GM21360 (cell line): ENCODE data around the gene FBLIM1.

Experiments used
- ATAC-seq: cut with Tn5 transposase; IDR thresholded peaks from one replicate; pipeline ENCODE4 v1.9.1; 2021; ENCODE audit warnings: mild to moderate bottlenecking, moderate library complexity; ENCODE audit not compliant: unreplicated experiment

Gene FBLIM1

DNA sequence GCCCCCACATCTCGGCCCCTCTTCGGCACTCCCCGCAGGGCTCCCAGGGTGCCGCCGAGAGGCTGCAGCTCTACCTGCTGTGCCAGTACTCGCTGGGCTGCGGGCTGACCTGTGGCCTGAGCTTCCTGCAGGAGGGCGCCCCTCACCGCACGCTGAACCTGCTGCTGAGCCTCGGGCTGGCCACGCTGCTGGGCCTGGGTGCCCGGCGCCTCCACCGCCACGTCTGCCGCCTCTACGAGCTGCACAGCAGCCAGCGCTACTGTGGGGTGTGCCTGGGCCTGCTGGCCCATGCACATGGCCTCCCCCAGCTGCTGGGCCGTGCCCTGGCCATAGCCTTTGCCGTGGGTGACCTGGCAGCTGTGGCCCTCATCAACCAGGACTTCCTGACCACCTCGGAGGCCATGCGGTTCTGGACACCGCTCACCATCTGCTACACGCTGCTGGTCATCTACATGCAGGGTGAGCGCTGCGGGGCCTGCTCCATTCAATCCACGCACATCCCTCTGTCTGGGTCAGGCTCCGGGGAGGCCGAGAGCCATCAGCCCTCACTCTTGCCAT is 14.4 kb upstream of the FBLIM1 start:
- ATAC-seq = no peak

DNA sequence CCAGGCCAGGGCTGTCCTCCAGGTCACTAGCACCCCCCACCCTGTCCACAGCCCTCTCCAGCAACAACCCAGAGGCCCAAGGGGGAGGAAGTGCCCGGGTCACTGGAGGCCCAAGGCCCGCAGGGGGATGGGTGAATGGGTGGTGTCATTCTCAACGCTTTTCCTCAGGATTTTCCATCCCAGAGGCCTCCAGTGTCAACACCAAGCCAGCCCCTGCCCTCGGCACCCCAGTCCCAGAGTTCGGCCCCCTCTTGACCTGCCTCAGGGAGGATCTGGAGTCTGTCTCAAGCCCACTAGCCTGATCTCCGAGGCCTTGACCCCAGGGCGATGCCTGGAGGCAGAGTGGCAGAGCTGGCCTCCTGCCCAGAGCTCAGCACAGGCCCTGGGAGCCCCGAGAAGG is 11.2 kb upstream of the FBLIM1 start:
- no peak for ATAC-seq

DNA sequence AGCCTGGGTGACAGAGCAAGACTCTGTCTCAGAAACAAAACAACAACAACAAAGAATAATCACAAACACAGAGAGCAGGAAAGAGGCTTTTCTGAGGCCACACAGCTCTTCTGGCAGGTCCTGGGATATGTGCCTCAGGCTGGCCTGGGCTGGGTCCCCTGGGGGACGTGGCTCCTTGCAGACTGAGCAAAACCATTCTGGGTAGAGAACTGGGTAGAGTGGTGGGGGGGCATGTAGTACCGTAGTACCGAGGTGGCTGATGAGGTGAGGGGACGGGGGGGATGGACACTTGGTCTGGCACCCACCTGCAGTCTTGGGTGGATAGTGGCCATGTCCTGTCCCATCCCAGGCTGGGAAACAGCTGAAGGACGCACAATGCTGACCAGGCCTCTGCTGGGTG is 10.3 kb upstream of the FBLIM1 start:
- ATAC-seq = no peak

DNA sequence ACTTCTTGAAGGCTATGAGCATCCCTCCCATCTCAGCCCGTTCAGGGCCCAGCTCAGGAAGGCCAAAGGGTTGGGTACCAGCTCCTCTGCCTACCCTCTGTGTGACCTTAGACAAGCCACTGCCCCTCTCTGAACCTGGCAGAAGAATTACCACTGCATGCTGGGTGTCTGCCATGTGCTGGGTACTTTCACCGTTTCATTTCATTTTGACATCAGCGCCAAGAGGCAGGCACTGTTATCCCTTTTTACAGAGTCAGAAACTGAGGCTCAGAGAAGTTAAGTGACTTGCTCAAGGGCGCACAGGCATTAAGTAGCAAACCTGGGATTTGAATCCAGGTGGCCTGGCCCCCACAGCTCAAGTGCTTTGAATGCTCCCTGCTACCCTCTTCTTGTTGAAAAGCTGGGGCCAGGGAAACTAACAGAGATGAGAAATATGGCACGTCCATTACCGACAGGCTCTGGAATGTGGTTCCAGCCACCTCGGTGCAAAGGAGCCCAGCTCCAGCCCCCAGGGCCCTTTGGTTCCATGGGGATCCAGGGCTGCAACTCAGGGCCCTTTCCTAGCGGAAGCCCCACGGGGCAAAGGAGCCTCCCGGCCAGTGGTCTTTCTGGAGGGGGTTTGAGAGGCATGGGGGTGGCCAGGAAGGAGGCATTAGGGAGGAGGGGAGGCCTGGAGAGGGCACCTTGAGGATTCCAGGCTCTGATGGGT is 9.8 kb upstream of the FBLIM1 start:
- no peak for ATAC-seq

DNA sequence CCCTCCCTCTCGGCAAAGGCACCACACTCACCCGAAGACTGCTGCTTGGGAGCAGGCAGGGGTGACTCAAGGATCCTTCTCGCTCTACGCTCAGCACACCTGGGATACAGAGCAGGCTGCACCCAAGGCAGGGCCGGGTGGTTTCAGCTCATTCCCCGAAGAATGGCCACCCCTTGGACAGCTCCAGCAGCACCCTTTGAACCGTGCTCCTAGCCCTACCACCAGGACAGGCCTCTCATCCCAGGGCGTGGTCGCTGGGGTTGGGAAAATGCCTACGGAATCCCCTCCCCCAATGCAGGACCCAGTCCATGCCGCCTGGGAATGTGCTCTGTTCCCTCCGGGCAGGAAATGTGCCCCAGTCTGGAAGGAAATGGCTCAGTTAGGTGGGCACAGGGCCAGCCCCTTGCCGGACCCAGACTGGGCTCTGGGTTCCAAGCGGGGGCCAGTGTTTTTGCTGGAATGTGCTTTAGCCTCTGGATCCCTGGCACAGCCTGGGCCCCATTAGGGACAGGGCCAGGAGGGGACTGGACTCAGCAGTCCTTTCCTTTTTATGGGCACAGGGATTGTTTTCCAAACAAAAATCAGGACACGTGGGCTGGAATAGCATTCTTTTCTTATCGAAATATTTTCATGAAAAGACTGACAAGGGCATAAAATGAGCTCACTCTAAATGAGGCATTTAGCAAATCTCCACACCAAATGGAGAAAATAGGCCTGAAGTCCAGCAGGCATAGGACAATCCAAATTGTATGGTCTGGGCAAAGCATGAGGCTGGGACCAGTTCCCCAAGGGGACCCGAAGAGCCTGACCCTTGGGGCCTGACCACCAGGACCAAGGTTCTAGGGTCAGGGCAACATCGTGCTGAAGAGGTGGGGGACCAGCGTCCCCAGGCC is 8.9 kb upstream of the FBLIM1 start:
- ATAC-seq = no peak

DNA sequence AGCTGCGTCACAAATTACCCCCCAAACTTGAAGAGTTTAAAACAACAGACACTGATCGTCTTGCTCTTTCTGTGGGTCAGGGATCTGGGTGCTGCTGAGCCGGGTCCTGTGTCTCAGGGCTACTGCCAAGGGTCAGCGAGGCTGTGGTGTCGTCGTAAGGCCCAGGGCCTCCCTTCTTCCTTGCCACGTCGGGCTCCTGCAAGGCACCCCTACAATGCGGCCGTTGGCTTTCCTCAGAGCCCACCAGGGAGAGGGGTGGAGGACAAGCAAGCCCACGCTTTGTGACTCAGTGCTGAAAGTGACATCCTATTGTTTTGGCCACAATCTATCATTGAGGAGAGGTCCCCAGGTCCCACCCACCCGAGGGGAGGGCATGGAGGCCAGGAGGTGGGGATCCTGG is 7.7 kb upstream of the FBLIM1 start:
- ATAC-seq = no peak

DNA sequence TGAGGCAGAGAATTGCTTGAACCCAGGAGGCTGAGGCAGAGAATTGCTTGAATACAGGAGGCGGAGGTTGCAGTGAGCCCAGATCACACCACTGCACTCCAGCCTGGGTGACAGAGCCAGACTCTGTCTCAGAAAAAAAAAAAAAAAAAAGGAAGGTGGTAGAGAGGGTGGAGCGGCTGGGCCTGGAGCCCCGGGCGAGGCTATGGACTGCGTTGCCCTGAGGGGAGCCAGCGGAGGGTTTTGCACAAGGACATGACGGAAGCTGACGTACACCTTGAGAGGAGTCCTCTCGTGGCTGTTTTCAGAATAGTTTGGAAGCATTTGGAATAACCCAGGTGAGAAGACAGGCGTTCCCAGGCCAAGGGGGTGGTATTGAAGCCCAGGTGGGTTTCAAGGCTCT is 6.9 kb upstream of the FBLIM1 start:
- no peak for ATAC-seq

DNA sequence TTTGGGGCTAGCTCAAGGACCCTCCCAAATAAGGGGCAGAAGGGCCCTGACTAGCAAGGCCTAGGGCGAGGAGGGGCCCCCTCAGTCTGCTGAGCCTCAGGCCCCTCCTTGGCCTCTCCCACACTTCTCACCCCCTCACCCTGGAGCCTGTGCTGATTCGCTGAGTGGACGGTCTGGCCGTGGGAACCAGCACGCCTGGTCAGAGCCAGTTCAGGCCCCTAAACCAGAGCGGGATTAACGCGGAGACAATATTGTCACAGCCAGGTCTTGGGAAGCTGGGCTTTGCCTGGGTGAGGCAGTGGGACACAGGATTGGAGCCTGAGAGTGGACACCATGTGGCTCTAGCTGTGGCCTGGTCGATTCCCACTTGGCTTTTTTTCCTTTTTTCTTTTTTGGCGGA is 4.8 kb upstream of the FBLIM1 start:
- no peak for ATAC-seq

DNA sequence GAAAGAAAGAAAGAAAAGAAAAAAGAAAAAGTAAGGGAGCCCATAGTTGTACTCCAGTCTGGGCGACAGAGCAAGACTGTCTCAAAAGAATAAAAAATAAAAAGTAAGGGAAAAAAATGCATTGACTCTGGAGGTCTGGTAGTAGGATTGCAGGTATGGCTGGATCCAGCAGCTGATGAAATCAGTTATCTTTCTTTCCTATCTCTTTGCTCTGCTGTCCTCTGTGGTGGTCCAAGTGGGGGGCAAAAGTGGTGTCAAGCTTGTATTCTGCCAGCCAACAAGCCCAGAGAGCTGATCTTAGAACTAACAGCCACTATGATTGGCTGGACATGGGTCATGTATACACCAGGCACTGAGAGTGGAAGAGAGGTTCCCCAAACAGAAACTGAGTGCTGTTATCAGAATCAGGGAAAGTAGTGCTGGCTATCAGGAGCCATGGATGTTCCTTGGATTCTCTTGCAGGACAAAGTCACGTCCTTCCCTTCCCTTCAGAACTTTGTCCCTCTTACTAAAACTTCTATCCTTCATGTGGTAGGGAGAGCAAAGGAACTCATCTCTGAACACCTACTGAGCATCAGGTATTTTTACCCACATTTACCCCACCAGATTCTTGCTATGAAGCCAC is 3.5 kb upstream of the FBLIM1 start:
- ATAC-seq = no peak

DNA sequence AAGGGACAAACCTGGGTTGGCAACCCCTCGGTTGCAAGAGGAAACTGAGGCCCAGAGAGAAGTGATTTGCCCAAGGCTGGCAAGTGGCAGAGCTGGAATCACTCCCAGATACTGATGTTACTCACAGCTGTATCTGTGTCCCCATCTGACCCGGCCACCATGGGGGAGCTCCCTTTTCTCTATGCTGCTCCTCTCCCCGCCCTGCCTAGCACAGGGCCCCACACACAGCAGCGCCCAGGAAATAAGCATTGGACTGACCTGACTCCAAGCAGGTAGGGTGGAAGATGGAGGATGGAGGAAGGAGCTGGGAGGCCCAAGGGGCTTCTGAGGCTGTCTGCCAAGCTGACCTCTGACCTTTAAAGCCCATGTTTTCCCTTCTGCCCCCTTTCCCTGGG is 3.0 kb upstream of the FBLIM1 start:
- no peak for ATAC-seq

DNA sequence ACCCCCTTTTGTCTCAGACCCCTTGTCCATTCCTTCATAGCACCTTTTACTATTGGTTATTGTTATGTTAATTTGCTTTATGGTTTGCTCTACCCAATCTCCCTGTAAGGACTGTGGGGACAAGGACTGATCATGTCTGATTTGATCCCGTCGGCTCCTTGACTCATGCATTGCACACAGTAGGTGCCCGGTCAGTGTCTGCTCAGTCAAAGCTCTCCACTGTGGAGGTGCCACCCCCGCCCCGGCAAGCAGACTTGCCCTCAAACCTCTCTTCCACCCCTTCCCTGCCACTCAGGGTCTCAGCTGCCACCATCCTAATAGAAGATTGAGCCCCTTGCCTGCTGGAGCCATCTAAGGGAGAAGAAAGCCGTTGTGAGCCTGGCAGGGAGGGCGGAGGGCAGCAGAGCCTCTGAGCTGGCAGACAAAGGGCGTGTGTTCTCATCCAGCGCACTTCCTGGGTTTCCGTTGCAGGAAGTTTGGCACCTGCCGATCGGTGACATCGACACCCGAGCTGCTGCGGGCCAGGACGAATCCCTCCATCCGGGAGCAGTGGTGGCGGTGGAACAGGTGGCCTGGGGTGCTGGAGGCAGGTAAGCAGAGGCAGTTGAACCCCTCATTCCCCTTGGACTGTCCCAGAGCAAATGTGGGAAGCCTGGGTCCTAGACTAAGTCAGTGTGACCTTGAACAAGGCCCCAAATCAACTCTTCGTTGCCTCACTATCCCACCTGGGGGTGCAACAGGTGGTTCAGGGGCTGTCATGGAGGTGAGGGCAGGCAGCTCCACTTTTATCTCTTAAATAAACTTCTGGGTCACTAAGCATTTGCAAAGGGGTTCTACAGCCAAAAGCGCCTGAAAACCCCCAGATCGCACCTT is 2.2 kb upstream of the FBLIM1 start:
- ATAC-seq = no peak

DNA sequence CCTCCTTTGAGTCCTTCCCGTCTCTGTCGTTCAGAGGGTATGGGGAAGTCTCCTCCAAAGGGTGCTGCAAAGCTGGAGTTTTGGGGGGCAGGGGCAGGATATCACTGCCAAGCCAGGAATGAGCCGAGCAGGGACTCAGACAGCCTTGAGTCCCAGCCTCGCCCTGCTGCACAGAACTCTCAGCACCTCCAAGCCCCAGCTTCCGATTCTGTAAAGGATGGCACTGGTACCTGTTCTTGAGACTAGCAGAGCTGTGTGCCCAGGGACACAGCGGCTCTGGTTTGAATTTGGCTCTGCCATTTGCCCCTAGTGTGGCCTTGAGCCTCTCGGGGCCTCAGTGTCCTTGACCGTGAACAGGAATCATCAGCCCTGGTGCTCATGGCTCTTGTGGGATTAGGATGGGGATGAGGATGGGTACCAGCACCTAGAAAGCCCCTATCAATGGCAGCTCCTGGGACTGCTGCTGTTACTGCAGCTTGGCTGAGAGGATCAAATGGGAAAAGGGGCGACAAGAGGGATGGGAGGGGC is 1.5 kb upstream of the FBLIM1 start:
- ATAC-seq = no peak

DNA sequence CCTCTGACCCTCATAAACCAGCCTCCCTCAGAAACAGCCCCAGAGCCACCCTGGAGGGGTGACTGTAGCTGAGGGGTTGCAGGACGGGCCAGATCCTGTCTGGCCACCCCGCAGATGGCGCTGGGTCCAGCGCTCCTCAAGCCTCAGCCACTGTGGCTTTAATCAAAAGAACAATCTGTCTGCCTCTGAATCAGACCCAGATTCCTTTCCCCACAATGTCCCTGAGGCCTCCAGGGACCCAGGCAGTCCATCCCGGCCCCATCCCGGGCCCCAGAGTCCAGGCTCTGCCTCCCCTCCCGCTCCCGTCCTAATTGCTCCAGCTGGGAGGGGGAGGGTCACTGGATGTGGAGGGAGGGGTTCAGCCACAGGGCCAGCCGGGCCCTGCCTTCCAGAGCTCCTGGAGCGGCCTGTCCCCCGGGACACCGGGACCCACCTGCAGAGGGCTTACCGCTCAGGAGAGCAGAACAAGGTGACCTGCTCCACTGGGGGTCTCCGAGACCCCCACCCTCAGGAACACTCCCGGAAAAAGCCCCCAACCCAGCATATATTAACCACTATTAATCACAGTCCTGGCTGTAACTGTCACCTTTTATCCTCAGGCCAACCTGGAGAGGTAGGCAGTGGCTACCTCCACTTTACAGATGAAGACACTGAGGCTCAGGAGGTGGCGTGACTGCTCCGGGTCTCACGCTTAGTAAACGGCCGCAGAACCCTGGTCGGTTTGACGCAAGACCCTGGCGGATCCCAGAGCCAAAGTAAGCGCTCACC is 836 bp upstream of the FBLIM1 start:
- ATAC-seq = no peak

DNA sequence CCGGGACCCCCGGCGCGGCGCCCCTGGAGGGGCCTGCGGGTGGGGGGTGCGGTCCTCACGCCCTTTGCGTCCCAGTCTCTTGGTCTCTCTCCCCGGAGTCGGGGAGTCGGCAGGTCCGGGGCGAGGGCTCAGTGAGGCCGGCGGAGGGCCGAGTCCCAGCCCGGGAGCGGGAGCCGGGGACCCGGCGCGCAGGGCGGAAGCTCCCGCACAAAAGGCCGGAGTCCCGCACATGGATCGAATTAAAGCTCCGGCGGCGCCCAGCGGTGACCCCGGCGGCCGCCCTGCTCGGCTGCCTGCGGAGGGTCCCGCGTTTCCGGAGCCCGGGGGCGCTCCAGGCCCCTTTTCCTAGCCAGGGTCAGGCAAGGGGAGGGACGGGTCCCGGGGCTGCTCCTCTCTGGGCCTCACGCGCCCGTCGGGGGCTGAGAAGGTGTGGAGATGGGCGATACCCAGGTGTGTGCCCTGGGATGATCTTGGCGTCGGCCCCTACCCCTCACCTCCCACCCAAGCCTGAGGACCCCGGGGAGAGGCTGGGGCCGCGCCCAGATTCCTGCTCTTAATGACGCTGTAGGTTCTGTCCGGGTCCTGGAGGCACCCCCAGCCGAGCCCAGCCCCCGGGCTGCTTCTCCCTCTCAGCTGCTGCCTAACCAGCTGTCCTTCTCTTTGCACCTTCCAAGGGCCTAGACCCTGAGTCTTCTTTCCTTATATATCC is 512 bp downstream of the FBLIM1 start:
- ATAC-seq = no peak

DNA sequence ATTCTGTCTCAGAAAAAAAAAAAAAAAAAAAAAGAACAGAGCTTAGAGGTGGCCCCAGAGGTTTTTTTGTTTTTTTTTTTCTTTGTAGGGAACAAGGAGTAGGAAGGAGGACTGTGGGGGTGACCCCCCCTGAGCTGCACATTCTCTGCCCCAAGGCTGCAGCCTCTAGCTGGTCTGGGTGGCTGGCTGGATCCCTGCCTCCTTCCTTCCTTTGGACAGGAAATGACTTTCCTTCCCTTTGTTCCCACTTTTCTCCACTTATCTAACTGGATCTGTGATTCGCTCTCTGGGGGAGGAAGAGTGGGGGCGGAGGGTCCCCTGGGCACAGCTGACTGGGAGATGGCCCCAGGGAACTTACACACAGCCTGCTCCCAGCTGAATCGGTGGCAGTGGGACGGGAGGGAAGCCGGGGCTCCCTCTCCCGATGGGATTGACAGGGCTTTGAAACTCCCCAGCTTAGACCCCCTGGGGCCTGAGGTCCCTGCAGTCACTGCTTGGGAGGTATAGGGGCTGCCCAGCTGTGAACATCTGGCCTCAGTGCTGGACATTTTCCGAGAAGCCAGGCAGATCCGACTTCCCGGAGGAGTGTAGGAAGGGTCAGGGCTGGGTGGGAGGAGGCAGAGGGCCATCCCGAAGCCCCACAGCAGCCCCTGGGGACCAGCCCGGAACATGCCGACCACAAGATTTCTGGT is 2.1 kb downstream of the FBLIM1 start:
- ATAC-seq = no peak

DNA sequence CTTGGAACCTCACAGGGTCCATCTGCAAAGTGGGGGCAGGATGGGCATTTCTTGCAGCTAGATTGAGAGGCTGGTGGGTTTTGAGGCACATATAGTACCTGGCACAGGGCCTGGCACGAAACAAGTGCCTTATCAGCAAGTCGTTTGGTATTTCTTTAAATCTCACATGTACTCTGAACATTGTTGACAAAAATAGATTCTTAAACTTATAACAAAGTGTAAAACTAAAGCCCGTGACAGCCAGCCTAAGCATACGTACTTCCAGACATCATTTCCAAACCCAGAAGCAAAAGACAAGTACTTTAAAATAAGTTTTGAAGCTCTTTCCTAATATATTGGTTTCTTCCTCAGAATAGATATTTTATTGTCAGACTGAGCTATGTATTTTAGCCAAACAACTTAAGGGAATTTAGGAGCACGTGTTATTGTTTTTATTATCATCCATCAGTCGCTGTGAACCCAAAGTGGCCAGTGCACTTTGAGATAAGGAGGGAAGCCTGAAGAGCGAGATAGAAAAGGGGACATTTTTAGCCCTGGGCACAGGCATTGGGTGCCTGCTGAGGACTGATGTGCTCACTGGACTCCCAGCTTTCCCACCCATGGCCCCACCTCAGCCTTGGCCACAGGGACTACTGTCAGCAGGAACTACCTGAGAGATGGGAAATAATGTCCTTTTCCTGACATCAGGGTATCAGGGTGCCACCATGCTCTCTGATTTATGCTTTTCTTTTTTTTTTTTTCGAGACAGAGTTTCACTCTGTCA is 3.0 kb downstream of the FBLIM1 start:
- ATAC-seq = no peak

DNA sequence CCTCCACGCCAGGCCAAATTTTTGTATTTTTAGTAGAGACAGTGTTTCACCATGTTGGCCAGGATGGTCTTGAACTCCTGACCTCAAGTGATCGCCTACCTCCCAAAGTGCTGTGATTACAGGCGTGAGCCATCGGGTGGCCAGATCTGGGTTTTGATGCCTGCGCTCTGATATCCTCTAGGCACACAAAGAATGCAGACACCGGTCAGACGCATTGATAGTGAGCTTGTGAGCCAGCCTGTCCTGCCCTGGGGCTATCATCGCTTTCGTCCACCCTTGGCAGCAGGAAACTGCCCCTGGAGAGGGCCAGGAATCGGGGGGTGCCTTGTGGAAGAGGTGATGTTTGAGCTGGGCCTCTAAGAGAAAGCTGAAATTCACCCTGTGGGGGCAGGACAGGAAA is 4.0 kb downstream of the FBLIM1 start:
- ATAC-seq = no peak

DNA sequence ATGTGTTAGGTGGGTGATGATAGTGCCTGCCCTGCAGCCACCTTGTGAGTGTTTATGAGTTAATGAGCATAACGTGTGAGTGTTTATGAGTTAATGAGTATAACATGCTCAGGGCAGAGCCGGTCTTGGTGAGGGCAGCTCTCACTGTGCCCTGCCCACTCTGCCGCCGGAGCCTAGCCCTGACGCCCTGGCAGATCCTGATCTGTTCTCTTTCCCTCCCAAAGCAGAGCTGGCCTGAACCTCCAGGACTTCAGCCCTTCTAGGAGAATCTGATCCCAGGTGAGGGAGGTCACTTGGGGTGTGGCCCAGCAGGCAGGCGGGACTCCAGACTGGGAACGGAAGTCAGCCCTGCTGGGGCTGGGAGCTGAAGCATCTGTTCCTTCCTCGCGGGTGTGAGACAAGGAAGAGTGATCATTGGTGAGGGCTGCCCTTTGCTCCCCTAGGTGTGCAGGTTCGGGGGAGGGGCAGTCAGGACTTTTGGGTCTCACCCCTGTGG is 5.7 kb downstream of the FBLIM1 start:
- no peak for ATAC-seq
